ENCODE data around the gene DOK6.
"Not testable (repeated sequence)": the region's sequence is repeated elsewhere in the genome, so short reads cannot be mapped to it uniquely, and the experiment has no call there.

Gene DOK6

GRCh38 chr18:69400253-69400975 is at the start of gene DOK6:
Gene DOK6, plus strand, starts transcription at chr18:69400888.
- no peak for DNase-seq

- no peak for DNase-seq
Measured at GRCh38 chr18:69353023-69353422, 47.7 kb upstream of the DOK6 start.

GRCh38 chr18:69357590-69357989 is 43.1 kb upstream of the DOK6 start:
- DNase-seq: no peak

GRCh38 chr18:69358212-69358895 is 42.3 kb upstream of the DOK6 start:
- no peak for DNase-seq

DNA sequence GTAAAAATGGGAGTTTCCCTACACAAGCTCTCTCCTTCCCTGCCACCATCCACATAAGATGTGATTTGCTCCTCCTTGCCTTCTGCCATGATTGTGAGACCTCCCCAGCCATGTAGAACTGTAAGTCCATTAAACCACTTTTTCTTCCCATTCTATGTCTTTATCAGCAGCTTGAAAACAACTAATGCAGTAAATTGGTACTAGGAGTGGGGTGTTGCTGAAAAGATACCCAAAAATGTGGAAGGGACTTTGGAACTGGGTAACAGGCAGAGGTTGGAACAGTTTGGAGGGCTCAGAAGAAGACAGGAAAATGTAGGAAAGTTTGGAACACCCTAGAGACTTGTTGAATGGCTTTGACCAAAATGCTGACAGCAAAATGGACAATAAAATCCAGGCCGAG is 40.9 kb upstream of the DOK6 start:
- not testable (repeated sequence) for DNase-seq

DNA sequence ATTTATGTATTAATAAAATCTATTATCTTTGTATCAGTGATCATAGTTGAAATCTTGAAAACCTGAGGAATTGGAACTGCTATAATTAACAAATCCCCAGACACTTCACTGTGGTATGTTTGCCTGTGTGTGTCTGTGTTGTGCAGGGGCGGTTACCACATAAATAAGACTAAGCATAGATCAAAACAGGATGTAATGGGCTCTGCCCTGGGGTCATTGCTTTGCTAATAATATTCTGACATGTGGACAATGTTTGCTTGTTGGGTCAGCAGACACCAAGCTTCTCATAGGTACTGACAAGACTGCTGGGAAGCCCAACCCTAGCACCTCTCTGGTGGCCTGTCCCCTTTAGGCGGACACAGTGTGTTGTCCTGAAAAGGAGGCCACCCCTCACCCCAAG is 35.8 kb upstream of the DOK6 start:
- no peak for DNase-seq

GRCh38 chr18:69365658-69366057 is 35.0 kb upstream of the DOK6 start:
- no peak for DNase-seq

DNA sequence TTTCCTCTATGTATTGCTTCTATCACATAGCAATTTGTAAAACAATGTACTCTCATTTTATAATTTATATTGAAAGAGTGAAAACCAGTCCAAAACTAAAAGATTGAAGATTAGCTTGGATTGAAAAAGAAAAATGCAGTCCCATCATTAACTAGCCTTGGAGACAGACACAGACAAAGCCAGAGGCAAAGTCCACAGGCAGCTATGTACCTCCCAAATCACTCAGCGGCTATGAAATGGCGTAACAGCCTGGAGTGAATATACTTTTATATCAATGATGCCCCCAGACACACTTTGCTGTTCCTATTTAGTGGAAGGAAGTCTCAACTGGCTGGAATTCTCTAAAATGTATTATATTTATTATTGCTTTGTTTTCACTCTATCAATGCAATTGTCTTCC is 33.6 kb upstream of the DOK6 start:
- no peak for DNase-seq

GRCh38 chr18:69371729-69372128 is 29.0 kb upstream of the DOK6 start:
- DNase-seq: no peak

GRCh38 chr18:69380324-69380723 is 20.4 kb upstream of the DOK6 start:
- DNase-seq: no peak

GRCh38 chr18:69383186-69383585 is 17.5 kb upstream of the DOK6 start:
- DNase-seq: no peak

DNA sequence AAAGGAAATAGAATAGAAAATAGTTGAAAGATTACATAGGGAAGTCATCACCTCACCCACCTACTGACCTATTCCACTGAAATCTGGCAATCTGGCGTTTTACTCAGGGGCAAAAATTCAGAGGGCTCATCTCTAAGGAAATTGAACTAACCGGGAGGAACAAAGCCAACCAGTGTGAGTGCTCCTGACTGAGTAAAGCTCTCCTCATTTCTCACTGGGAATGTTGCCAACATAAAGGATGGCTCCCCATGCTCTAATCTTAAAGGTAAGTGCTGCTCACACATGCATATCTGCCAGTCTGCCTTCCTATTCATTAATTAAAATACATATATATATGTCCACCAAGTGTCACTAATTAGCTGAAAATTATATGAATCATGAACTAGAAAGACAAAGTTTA is 13.5 kb upstream of the DOK6 start:
- no peak for DNase-seq

GRCh38 chr18:69388222-69388621 is 12.5 kb upstream of the DOK6 start:
- no peak for DNase-seq

DNA sequence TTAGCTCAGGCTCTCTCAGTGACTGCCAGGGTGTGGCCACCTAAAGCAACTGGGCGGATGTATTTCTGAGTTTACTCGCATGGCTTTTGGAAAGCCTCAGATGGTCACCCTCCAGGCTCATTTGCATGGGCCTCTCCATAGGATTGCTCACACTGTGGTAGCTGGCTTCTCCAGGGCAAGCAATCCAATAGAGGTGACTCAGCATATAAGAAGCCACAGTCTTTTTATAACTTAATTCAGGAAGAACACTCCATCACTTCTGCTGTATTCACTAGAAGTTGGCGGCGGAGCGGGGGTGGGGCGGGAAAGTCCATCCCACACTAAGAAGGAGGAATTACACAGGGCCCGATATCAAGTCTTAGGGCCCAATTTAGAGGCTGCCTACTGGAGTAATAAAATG is 3.6 kb upstream of the DOK6 start:
- DNase-seq: no peak

- DNase-seq: no peak
Measured at GRCh38 chr18:69399253-69399652, 1.4 kb upstream of the DOK6 start.

GRCh38 chr18:69400976-69401225 is 213 bp downstream of the DOK6 start:
- DNase-seq: no peak

DNA sequence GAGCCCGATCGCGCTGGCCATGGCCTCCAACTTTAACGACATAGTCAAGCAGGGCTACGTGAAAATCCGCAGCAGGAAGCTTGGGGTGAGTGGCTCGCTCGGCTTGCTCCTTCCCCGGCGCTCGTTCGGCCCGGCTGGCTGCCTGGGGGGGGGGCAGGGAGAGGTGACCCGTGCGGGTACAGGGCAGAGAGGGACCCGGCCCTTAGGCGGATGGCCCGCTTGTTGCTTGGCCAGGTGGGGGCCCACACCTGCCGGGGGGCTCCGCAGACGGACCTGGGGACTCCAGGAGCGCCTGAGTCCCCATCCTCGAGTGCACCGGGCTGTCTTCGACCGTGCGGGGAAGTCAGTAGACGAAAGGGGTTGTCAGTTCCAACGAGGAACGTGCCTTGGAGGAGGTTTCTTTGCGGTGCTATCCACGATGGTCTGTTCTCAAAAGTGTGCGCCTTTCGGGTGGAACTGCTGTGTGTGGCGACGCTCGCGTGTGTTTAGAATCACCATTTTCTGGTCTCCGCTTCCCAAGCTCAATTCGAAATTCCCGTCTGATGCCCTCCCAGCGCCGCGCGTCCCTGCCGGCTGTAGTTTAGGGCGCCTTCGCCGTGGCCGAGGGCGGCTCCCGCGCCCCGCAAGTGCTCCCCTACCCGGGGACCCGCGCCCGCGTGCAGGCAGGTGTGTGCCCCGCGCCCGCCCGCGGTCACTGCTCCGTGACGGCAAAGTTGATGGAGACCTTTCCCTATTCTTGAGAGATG is 711 bp downstream of the DOK6 start:
- no peak for DNase-seq

DNA sequence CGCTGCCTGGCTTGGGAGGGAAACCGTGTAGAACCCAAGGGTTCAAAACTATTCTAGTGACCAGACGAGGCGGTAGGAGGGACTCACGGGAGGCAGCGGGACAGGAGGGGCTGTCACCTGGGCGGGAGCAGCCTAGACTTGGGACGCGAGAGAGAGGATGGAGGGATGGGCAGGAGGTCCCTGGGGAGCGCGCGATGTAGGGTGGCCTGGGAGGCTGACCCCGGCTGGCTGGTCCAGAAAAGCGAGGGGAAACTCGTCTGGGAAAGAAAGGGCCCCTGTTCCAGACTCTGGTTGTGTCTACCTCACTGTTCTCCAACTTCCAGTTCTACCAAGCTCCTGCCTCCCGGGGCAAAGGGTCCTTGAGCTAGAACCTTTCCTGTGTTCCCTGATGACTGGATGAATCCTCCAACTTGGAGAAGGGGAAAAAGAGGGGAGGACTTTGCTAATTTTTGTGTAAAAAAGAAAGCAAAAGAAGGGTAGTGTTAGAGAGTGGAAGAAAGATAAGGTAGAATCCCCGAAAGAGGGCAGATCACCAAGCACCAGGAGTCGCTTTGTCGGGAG is 1.4 kb downstream of the DOK6 start:
- DNase-seq: no peak

- no peak for DNase-seq
Measured at GRCh38 chr18:69402533-69402989, 1.9 kb downstream of the DOK6 start.

DNA sequence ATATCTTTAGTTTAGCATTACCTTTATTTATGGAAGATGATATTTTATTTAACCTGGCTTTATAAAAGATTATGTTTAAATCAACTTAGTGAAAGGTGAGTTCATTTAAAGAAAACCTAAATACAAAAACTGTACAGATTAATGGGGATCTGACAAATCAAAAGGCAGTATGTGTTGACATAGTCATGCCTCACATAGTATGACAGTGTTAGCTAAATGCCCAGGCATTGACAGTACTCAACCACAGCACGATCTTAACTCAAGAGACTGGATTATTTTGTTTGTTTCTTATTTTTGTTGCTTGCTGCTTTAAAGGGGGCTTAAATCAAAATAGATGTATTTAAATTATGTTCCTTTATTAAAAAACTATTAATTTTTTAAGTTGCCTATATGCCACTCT is 7.8 kb downstream of the DOK6 start:
- DNase-seq: no peak

GRCh38 chr18:69411199-69411598 is 10.5 kb downstream of the DOK6 start:
- no peak for DNase-seq

DNA sequence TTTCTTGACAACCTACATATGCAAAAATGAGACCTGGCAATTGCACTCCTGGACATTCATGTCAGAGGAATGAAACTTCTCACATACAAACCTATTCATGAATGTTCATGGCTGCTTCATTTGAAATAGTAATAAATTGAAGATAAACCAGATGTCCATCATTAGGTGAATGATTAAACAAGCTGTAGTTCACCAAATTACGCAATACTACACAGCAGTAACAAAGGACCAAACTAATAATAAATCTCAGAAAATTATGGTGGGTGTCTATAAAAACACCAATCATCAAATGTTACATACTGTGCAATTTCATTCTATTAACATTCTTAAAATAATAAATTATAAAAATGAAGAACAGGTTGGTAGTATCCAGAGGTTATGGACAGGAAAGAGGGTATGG is 13.5 kb downstream of the DOK6 start:
- no peak for DNase-seq

DNA sequence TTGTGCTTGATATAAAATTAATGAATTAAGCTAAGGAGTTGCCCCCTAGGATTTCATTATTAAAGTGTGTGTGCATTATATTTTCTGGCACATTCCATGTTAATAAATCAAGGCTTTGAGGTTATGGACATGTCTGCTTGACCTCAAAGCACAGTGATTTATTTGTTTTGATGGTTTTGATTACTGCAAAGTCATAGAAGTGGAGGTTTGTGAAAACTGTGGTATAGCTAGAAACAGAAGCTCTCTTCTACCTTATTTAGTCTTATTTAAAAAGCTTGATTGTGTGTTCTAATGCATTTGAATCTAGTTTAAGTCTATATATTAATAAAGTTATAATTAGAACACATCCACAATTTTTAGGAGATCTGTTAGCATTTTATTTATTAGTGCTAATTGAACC is 32.2 kb downstream of the DOK6 start:
- no peak for DNase-seq

DNA sequence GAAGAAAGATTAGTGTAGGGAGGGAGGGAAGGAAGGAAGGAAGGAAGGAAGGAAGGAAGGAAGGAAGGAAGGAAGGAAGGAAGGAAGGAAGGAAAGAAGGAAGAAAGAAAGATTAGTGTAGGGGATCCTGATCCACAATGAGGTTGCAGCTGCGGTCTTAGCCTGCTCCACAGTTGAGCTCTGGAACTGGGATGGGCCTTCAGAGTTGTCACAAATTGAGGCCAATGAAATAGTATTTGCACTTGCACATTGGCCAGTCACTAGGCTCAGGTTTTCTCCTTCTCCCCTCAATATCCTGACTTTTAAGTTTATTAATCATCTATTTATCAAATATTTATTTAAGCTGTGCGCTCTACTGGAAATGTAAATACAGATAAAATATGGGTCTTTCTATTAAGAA is 34.3 kb downstream of the DOK6 start:
- DNase-seq: no peak
